Tibial nerve (tissue), 3 donors: ENCODE measurements around the gene VASH1.

ENCODE experiments used
- EP300 ChIP-seq, 2 donors: sonication (generic); formaldehyde crosslinking; IDR thresholded peaks; one replicate each; pipeline ENCODE4 v1.6.1; 2017; ENCODE audit warnings: antibody characterized with exemption in 2 of 2, mild to moderate bottlenecking in 1 of 2
- POLR2A ChIP-seq, 2 donors: fragments of 450-650 bp; IDR thresholded peaks; one replicate each; pipeline ENCODE4 v1.6.1; 2017; ENCODE audit warnings: antibody characterized with exemption in 2 of 2, mild to moderate bottlenecking in 2 of 2, moderate library complexity in 2 of 2

- TF ChIP-seq POLR2A (IDR thresholded peaks at IDR 0.05) (no peak), EP300 (IDR thresholded peaks at IDR 0.05) (no peak)
Observed at GRCh38 chr14:76727901-76728300, 33.4 kb upstream of the VASH1 start.
